WTC11 (cell line): ENCODE measurements around the gene PRPF40A. TPM values are rescaled to one million over a fixed set of nuclear protein-coding genes. Genes with fewer than 3 reads are reported as not detected.

Source experiments
- AFF4 ChIP-seq: sonication (generic); formaldehyde crosslinking; IDR thresholded peaks from 2 replicates; pipeline ENCODE4 v1.8.1; 2023; ENCODE audit warnings: mild to moderate bottlenecking, missing genetic modification reagents, borderline replicate concordance
- E2F5 ChIP-seq: sonication (generic); formaldehyde crosslinking; IDR thresholded peaks from 2 replicates; pipeline ENCODE4 v1.8.1; 2022; ENCODE audit warnings: mild to moderate bottlenecking, moderate library complexity, missing genetic modification reagents
- ESRRA ChIP-seq: sonication (generic); formaldehyde crosslinking; IDR thresholded peaks from 2 replicates; pipeline ENCODE4 v1.8.1; 2022; ENCODE audit warnings: mild to moderate bottlenecking, missing genetic modification reagents, borderline replicate concordance
- ETV6 ChIP-seq: sonication (generic); formaldehyde crosslinking; IDR thresholded peaks from 2 replicates; pipeline ENCODE4 v1.8.1; 2022; ENCODE audit warnings: mild to moderate bottlenecking, missing genetic modification reagents
- GRHL2 ChIP-seq: fragments of 250-450 bp; sonication (Bioruptor Pico); IDR thresholded peaks from 2 replicates; pipeline ENCODE4 v1.8.0; 2022; ENCODE audit warnings: mild to moderate bottlenecking, moderate library complexity; ENCODE audit not compliant: insufficient replicate concordance, severe bottlenecking
- GTF2I ChIP-seq: fragments of 250-450 bp; sonication (Bioruptor Pico); conservative IDR thresholded peaks from 2 replicates; pipeline ENCODE4 v1.4.0; 2021; ENCODE audit warnings: mild to moderate bottlenecking
- HMGXB4 ChIP-seq: sonication (generic); formaldehyde crosslinking; IDR thresholded peaks from 2 replicates; pipeline ENCODE4 v1.8.1; 2023; ENCODE audit warnings: mild to moderate bottlenecking, moderate library complexity, missing genetic modification reagents
- IRF1 ChIP-seq: sonication (generic); formaldehyde crosslinking; IDR thresholded peaks from 2 replicates; pipeline ENCODE4 v1.8.0; 2023; ENCODE audit warnings: missing genetic modification reagents
- MAX ChIP-seq: sonication (generic); formaldehyde crosslinking; IDR thresholded peaks from 2 replicates; pipeline ENCODE4 v1.8.0; 2022; ENCODE audit warnings: mild to moderate bottlenecking, missing genetic modification reagents
- MXD4 ChIP-seq: fragments of 250-450 bp; sonication (Bioruptor Pico); IDR thresholded peaks from 2 replicates; pipeline ENCODE4 v1.8.0; 2021; ENCODE audit warnings: mild to moderate bottlenecking, moderate library complexity, borderline replicate concordance
- MYBL2 ChIP-seq: sonication (generic); formaldehyde crosslinking; IDR thresholded peaks from 2 replicates; pipeline ENCODE4 v1.8.1; 2023; ENCODE audit warnings: mild to moderate bottlenecking, moderate library complexity, missing genetic modification reagents
- NR1H2 ChIP-seq: sonication (generic); formaldehyde crosslinking; IDR thresholded peaks from 2 replicates; pipeline ENCODE4 v1.9.0; 2021; ENCODE audit warnings: mild to moderate bottlenecking, moderate library complexity, missing genetic modification reagents
- OVOL2 ChIP-seq: fragments of 250-450 bp; sonication (Bioruptor Pico); IDR thresholded peaks from 2 replicates; pipeline ENCODE4 v1.9.0; 2021; ENCODE audit warnings: mild to moderate bottlenecking, borderline replicate concordance
- PRDM15 ChIP-seq: sonication (generic); formaldehyde crosslinking; IDR thresholded peaks from 2 replicates; pipeline ENCODE4 v1.8.0; 2022; ENCODE audit warnings: missing genetic modification reagents
- SMAD3 ChIP-seq: sonication (generic); formaldehyde crosslinking; IDR thresholded peaks from 2 replicates; pipeline ENCODE4 v1.8.0; 2022; ENCODE audit warnings: missing genetic modification reagents, mild to moderate bottlenecking, borderline replicate concordance
- SP1 ChIP-seq: sonication (generic); formaldehyde crosslinking; conservative IDR thresholded peaks from 2 replicates; pipeline ENCODE4 v1.8.1; 2022; ENCODE audit warnings: missing genetic modification reagents
- STAT6 ChIP-seq: sonication (generic); formaldehyde crosslinking; conservative IDR thresholded peaks from 2 replicates; pipeline ENCODE4 v1.8.1; 2023; ENCODE audit warnings: mild to moderate bottlenecking, low read depth, missing genetic modification reagents, moderate library complexity
- TEAD1 ChIP-seq: sonication (generic); formaldehyde crosslinking; IDR thresholded peaks from 2 replicates; pipeline ENCODE4 v1.8.0; 2022; ENCODE audit warnings: mild to moderate bottlenecking, missing genetic modification reagents
- ZNF281 ChIP-seq: sonication (generic); formaldehyde crosslinking; IDR thresholded peaks from 2 replicates; pipeline ENCODE4 v1.8.0; 2023; ENCODE audit warnings: mild to moderate bottlenecking, missing genetic modification reagents
- ZNF423 ChIP-seq: fragments of 250-450 bp; sonication (Bioruptor Pico); IDR thresholded peaks from 2 replicates; pipeline ENCODE4 v2.1.2; 2022; ENCODE audit warnings: mild to moderate bottlenecking, moderate library complexity
- total RNA-seq: library from RNA; stranded (reverse); gene quantifications from 3 replicates; pipeline ENCODE4 v1.2.3, GENCODE V29; 2021

PRPF40A gene
- total RNA-seq, 1 experiment from 2014 or later: 189 TPM

GRCh38 chr2:152718076-152718908 lies 1.0 kb upstream of the PRPF40A start, which contains the start of gene ARL6IP6 (continued):
- 0 out of 2 replicates have a peak, but pooled peaks have one; percentile 34 for TF ChIP-seq AFF4 (CRISPR knock-in tag)
- no peak for TF ChIP-seq ESRRA (CRISPR knock-in tag)
- TF ChIP-seq IRF1 (CRISPR knock-in tag): 0 out of 2 replicates have a peak, but pooled peaks have one; percentile 5
- 0 out of 2 replicates have a peak, but pooled peaks have one; percentile 63 for TF ChIP-seq ZNF281
- TF ChIP-seq TEAD1: no peak
- peak; percentile 12; the same call in 1 of the 2 replicates for TF ChIP-seq PRDM15 (CRISPR knock-in tag)
- no peak for TF ChIP-seq GTF2I (CRISPR knock-in tag)
- TF ChIP-seq SP1 (CRISPR knock-in tag): peak; percentile 25; the same call in 1 of the 2 replicates
- TF ChIP-seq ETV6 (CRISPR knock-in tag): peak; percentile 82
- no peak for TF ChIP-seq NR1H2 (CRISPR knock-in tag)
- TF ChIP-seq E2F5 (CRISPR knock-in tag): peak; percentile 97
- peak; percentile 62; the same call in 1 of the 2 replicates for TF ChIP-seq MYBL2 (CRISPR knock-in tag)
- TF ChIP-seq ZNF423 (CRISPR knock-in tag): no peak
- TF ChIP-seq MXD4 (CRISPR knock-in tag): no peak
- TF ChIP-seq SMAD3: peak; percentile 69; the same call in 1 of the 2 replicates
- no peak for TF ChIP-seq GRHL2
- TF ChIP-seq OVOL2 (CRISPR knock-in tag): no peak
- TF ChIP-seq HMGXB4 (CRISPR knock-in tag): peak; percentile 79; the same call in 1 of the 2 replicates
- 0 out of 2 replicates have a peak, but pooled peaks have one; percentile 37 for TF ChIP-seq MAX (CRISPR knock-in tag)
- no peak for TF ChIP-seq STAT6 (CRISPR knock-in tag)
